Measurements from ENCODE around the gene ZNF300.
"Not testable (repeated sequence)": the region's sequence is repeated elsewhere in the genome, so short reads cannot be mapped to it uniquely, and the experiment has no call there.

ZNF300 gene

DNA sequence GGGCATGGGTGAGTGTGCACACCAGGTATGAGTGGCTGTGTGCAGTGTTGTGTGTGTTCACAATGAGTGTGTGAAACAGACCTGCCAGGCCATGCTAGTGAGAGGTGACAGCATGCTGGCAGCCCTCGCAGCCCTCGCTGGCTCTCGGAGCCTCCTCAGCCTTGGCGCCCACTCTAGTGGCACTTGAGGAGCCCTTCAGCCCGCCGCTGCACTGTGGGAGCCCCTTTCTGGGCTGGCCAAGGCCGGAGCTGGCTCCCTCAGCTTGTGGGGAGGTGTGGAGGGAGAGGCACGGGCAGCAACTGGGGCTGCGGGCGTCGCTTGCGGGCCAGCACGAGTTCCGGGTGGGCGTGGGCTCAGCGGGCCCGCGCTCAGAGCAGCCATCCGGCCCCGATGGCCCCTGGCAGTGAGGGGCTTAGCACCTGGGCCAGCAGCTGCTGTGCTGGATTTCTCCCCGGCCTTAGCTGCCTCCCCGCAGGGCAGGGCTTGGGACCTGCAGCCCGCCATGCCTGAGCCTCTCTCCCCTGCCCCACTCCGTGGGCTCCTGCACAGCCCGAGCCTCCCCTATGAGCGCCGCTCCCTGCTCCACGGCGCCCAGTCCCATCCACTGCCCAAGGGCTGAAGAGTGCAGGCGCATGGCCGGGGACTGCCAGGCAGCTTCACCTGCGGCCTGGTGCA, 59.5 kb downstream of the ZNF300 start:
- not testable (repeated sequence) for DNase-seq

Measured in NCI-H510A treated with DMSO at 0.1 percent for 48 hours (cell line).